K562 (cell line): ENCODE measurements around the gene GORASP1. TPM values are rescaled to one million over a fixed set of nuclear protein-coding genes. Genes with fewer than 3 reads are reported as not detected.

Source experiments
- CREM ChIP-seq: IDR thresholded peaks from 2 replicates; pipeline ENCODE4 v1.6.1; 2014; ENCODE audit warnings: antibody characterized with exemption, low read depth
- ERF ChIP-seq: fragments of 450-650 bp; formaldehyde crosslinking; IDR thresholded peaks from 2 replicates; pipeline ENCODE4 v1.4.0; 2020; ENCODE audit warnings: mild to moderate bottlenecking, mixed read lengths
- FOXA3 ChIP-seq, 2 experiments: fragments of 450-650 bp in 1 of 2; sonication (generic) in 1 of 2; formaldehyde crosslinking; IDR thresholded peaks in 1 of 2; conservative IDR thresholded peaks in 1 of 2; 2 replicates each; pipeline versions ENCODE4 v1.4.0 to v1.8.0; 2020 to 2022; ENCODE audit warnings: mild to moderate bottlenecking in 2 of 2, missing genetic modification reagents in 1 of 2
- GTF2E2 ChIP-seq: fragments of 200-800 bp; sonication (Bioruptor generic); IDR thresholded peaks from 2 replicates; pipeline ENCODE4 v1.6.1; 2016; ENCODE audit warnings: missing genetic modification characterization, missing compliant biosample characterization
- HNRNPK ChIP-seq: fragments of 200-400 bp; formaldehyde crosslinking; IDR thresholded peaks from one replicate; pipeline ENCODE4 v1.6.1; 2018; ENCODE audit warnings: mild to moderate bottlenecking, low read depth, low read length; ENCODE audit not compliant: poor library complexity, severe bottlenecking
- PCBP2 ChIP-seq: fragments of 200-400 bp; formaldehyde crosslinking; IDR thresholded peaks from 2 replicates; pipeline ENCODE4 v1.6.1; 2018; ENCODE audit warnings: low read length, low read depth, mild to moderate bottlenecking, moderate library complexity; ENCODE audit not compliant: poor library complexity, severe bottlenecking
- POLR2B ChIP-seq: fragments of 450-650 bp; IDR thresholded peaks from 2 replicates; pipeline ENCODE4 v1.6.1; 2018; ENCODE audit warnings: low read depth; ENCODE audit not compliant: partially characterized antibody
- RBFOX2 ChIP-seq: fragments of 200-400 bp; formaldehyde crosslinking; IDR thresholded peaks from 2 replicates; pipeline ENCODE4 v1.6.1; 2017; ENCODE audit warnings: low read depth, mild to moderate bottlenecking, low read length, moderate library complexity
- RHOXF2B ChIP-seq: fragments of 250-450 bp; sonication (Bioruptor Pico); conservative IDR thresholded peaks from 2 replicates; pipeline ENCODE4 v1.5.1; 2021
- RREB1 ChIP-seq: fragments of 250-450 bp; sonication (Bioruptor Pico); IDR thresholded peaks from 2 replicates; pipeline ENCODE4 v1.4.0; 2020
- SMARCE1 ChIP-seq: fragments of 450-650 bp; IDR thresholded peaks from 2 replicates; pipeline ENCODE4 v1.7.1; 2016; ENCODE audit warnings: mild to moderate bottlenecking
- SNIP1 ChIP-seq: fragments of 450-650 bp; IDR thresholded peaks from 2 replicates; pipeline ENCODE4 v1.7.1; 2017; ENCODE audit warnings: low read depth, mild to moderate bottlenecking
- SPI1 ChIP-seq: IDR thresholded peaks from 2 replicates; pipeline ENCODE4 v1.6.1; 2011; ENCODE audit warnings: low read depth, low read length, control low read depth, borderline replicate concordance
- TAF1 ChIP-seq: IDR thresholded peaks from 2 replicates; pipeline ENCODE4 v1.6.1; 2011; ENCODE audit warnings: mild to moderate bottlenecking, low read length, moderate library complexity; ENCODE audit not compliant: insufficient read depth, control insufficient read depth, severe bottlenecking; ENCODE audit errors: extremely low read depth
- TRIM24 ChIP-seq, 2 experiments: fragments of 450-650 bp; IDR thresholded peaks; 2 replicates each; pipeline ENCODE4 v1.6.1; 2016
- ZBTB2 ChIP-seq: fragments of 450-650 bp; IDR thresholded peaks from 2 replicates; pipeline ENCODE4 v1.6.1; 2016; ENCODE audit warnings: antibody characterized with exemption
- ZFP91 ChIP-seq: sonication (generic); formaldehyde crosslinking; IDR thresholded peaks from 2 replicates; pipeline ENCODE4 v1.8.0; 2022; ENCODE audit warnings: mild to moderate bottlenecking, missing genetic modification reagents
- ZFX ChIP-seq: sonication (generic); formaldehyde crosslinking; IDR thresholded peaks from 2 replicates; pipeline ENCODE4 v1.8.0; 2022; ENCODE audit warnings: mild to moderate bottlenecking, missing genetic modification reagents, moderate library complexity
- ZNF274 ChIP-seq: IDR thresholded peaks from 2 replicates; pipeline ENCODE4 v1.6.1; 2011; ENCODE audit warnings: low read depth, mild to moderate bottlenecking, low read length, moderate library complexity, borderline replicate concordance
- ZNF311 ChIP-seq: fragments of 250-450 bp; sonication (Bioruptor Pico); IDR thresholded peaks from 2 replicates; pipeline ENCODE4 v1.4.0; 2020; ENCODE audit warnings: mild to moderate bottlenecking, moderate library complexity
- ZNF316 ChIP-seq: fragments of 450-650 bp; IDR thresholded peaks from 2 replicates; pipeline ENCODE4 v1.6.1; 2016
- ZNF507 ChIP-seq: conservative IDR thresholded peaks from 2 replicates; pipeline ENCODE4 v1.6.1; 2017; ENCODE audit warnings: missing genetic modification characterization, missing compliant biosample characterization
- polyA plus RNA-seq, 8 experiments: library from polyadenylated mRNA; depleted of rRNA in 4 of 8; stranded (reverse) in 5 of 8; unstranded in 3 of 8; fragments of >200 nt; fragmentation: Nextera tagmentation in 2 of 8; fragmentation: Illumina TruSeq in 1 of 8; extraction: Ambion mirVana in 2 of 8; extraction: Trizol in 1 of 8; gene quantifications; 2 replicates each; pipeline versions ENCODE4 v1.2.1 to v1.2.3, GENCODE V29; 2011 to 2014; ENCODE audit warnings: inconsistent platforms in 1 of 8, missing spikeins in 1 of 8
- total RNA-seq, 7 experiments: library from RNA; depleted of rRNA in 6 of 7; stranded (reverse); fragments of >200 nt in 6 of 7; fragmentation: Illumina TruSeq in 2 of 7; extraction: Trizol in 2 of 7; gene quantifications; 2 replicates each; pipeline versions ENCODE4 v1.2.1 to v1.2.3, GENCODE V29; 2011 to 2021; ENCODE audit warnings: low replicate concordance in 1 of 7

The GORASP1 gene
- total and polyA plus RNA-seq, 9 of the 15 experiments (the other 6 are each of a cell fraction or from before 2014, with no cell fraction given), result 8.4 to 87.9 (median 67.6) TPM

- TF ChIP-seq TAF1, result peak; percentile 28
- TF ChIP-seq ZNF507 (tag), result no peak
- TF ChIP-seq ZFP91, result no peak
- TF ChIP-seq RHOXF2B (CRISPR knock-in tag), result no peak
- TF ChIP-seq FOXA3 (CRISPR knock-in tag; conservative IDR thresholded peaks at IDR 0.05 in 1 of 2, IDR thresholded peaks at IDR 0.05 in 1 of 2), result 0 out of 4 replicates have a peak, but pooled peaks of 1 of the 2 experiments have one; percentile 55
- TF ChIP-seq SMARCE1, result peak; percentile 25; the same call in 1 of the 2 replicates
- TF ChIP-seq PCBP2, result no peak
- peak; percentile 85 for TF ChIP-seq ZFX
- TF ChIP-seq ZNF316, result no peak
- no peak for TF ChIP-seq RREB1 (CRISPR knock-in tag)
- TF ChIP-seq GTF2E2, result no peak
- no peak for TF ChIP-seq ZNF311 (CRISPR knock-in tag)
- TF ChIP-seq SNIP1, result no peak
- no peak for TF ChIP-seq POLR2B
- no peak for TF ChIP-seq ZNF274
- TF ChIP-seq HNRNPK, result no peak
- TF ChIP-seq TRIM24 (IDR thresholded peaks at IDR 0.05), result no peak
- TF ChIP-seq SPI1, result no peak
- TF ChIP-seq CREM, result no peak
- TF ChIP-seq ERF, result no peak; the same call in 1 of the 2 replicates
- TF ChIP-seq RBFOX2, result no peak
- TF ChIP-seq ZBTB2, result 0 out of 2 replicates have a peak, but pooled peaks have one; percentile 24
Measured at GRCh38 chr3:39106851-39107387, 508 bp downstream of the GORASP1 start (continued).
